OCI-LY7 (cell line): Measurements from ENCODE around the gene LRFN5.

ENCODE experiments used
- EZH2phosphoT487 ChIP-seq: fragments of 200-600 bp; sonication (generic); IDR thresholded peaks from 2 replicates; pipeline ENCODE4 v1.6.1; 2018; ENCODE audit warnings: low read depth, borderline replicate concordance, mild to moderate bottlenecking, mixed run types, antibody characterized with exemption, low read length, moderate library complexity, mixed read lengths
- TF ChIP-seq, protein P1 (sequence below): fragments of 200-600 bp; sonication (generic); conservative IDR thresholded peaks from 2 replicates; pipeline ENCODE4 v1.5.1; 2014; ENCODE audit warnings: mild to moderate bottlenecking, antibody characterized with exemption, low read length, moderate library complexity, mixed read lengths

DNA sequence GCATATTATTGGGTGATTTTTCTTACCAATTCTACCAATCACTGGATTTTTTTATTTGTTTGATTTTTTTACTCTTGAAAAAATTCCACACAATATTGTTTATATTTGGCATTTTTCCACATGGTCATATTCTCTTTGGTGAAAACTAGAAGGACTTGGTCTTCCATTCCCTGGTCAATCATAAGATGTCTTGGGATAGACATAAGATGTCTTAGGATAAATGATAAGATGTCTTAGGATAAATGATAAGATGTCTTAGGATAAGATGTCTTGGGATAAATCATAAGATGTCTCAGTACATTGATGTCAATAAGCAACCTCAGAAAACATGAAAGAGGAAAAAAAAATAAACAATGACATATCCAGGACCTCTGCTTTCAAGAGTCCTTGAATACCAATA is 309.1 kb downstream of the LRFN5 start:
- TF ChIP-seq, protein P1, sequence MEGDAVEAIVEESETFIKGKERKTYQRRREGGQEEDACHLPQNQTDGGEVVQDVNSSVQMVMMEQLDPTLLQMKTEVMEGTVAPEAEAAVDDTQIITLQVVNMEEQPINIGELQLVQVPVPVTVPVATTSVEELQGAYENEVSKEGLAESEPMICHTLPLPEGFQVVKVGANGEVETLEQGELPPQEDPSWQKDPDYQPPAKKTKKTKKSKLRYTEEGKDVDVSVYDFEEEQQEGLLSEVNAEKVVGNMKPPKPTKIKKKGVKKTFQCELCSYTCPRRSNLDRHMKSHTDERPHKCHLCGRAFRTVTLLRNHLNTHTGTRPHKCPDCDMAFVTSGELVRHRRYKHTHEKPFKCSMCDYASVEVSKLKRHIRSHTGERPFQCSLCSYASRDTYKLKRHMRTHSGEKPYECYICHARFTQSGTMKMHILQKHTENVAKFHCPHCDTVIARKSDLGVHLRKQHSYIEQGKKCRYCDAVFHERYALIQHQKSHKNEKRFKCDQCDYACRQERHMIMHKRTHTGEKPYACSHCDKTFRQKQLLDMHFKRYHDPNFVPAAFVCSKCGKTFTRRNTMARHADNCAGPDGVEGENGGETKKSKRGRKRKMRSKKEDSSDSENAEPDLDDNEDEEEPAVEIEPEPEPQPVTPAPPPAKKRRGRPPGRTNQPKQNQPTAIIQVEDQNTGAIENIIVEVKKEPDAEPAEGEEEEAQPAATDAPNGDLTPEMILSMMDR = no peak
- TF ChIP-seq EZH2phosphoT487 = no peak
